HepG2 (cell line): ENCODE results near the gene L1CAM. TPM values are rescaled to one million over a fixed set of nuclear protein-coding genes. Genes with fewer than 3 reads are reported as not detected.

Experiments
- ATAC-seq: fragments of 200-7000 bp; cut with Tn5 transposase; 3 replicates; pipeline ENCODE4 v1.9.1; 2020; ENCODE audit warnings: mild to moderate bottlenecking, moderate library complexity
- BruUV-seq: library from RNA; stranded (reverse); fragments of 400-500 nt; replicated peaks from 2 replicates; lab custom pipeline; 2021; lab: Mats Ljungman, UMichigan
- CTCF ChIA-PET: fragments of 300-600 bp; formaldehyde crosslinking; extraction: SDS; loops from one replicate; lab custom pipeline; 2021; ENCODE audit warnings: low total read pairs, inconsistent platforms, low intra/inter-chr PET ratio; lab: Yijun Ruan, JAX
- POLR2A ChIA-PET: fragments of 350-600 bp; sonication (Branson Sonifier 250); formaldehyde crosslinking; loops from one replicate; lab custom pipeline; 2020; ENCODE audit warnings: antibody characterized with exemption, inconsistent platforms; lab: Yijun Ruan, JAX
- DNase-seq: peaks from one replicate; pipeline ENCODE4 v3.0.0-alpha.2; 2015; ENCODE audit warnings: low spot score
- FAIRE-seq: peaks from 3 replicates; lab custom pipeline; 2011; peaks lifted over from hg19 to GRCh38; lab: Jason Lieb, UNC
- H2AFZ ChIP-seq: one replicate; pipeline ENCODE4 v1.6.1; 2011; ENCODE audit warnings: low read length, inconsistent platforms
- H3K27ac ChIP-seq: fragments of 300-600 bp; 3 replicates; pipeline ENCODE4 v1.8.0; 2011; ENCODE audit warnings: mixed run types, mild to moderate bottlenecking, mixed read lengths, low read length, inconsistent platforms; ENCODE audit not compliant: insufficient read depth; ENCODE audit errors: extremely low read length
- H3K27me3 ChIP-seq, 2 experiments: fragments of 200-600 bp in 1 of 2; 2 replicates in 1 of 2; 3 replicates in 1 of 2; pipeline versions ENCODE4 v1.6.0 to v1.8.0; 2011; ENCODE audit warnings: low read length in 2 of 2, mild to moderate bottlenecking in 2 of 2, moderate library complexity in 2 of 2, inconsistent platforms in 1 of 2; ENCODE audit not compliant: insufficient read depth in 2 of 2, control insufficient read depth in 1 of 2
- H3K36me3 ChIP-seq, 2 experiments: fragments of 200-600 bp in 1 of 2; replicated peaks in 1 of 2; 2 replicates in 1 of 2; 3 replicates in 1 of 2; pipeline versions ENCODE4 v1.5.1 to v1.8.0; 2011; ENCODE audit warnings: low read length in 2 of 2, inconsistent platforms in 1 of 2; ENCODE audit not compliant: insufficient read depth in 2 of 2, control insufficient read depth in 1 of 2
- H3K4me1 ChIP-seq: 2 replicates; pipeline ENCODE4 v1.5.1; 2012; ENCODE audit warnings: low read length, inconsistent platforms; ENCODE audit not compliant: insufficient read depth
- H3K4me2 ChIP-seq: 2 replicates; pipeline ENCODE4 v1.6.0; 2011; ENCODE audit warnings: low read depth, low read length, inconsistent platforms
- H3K4me3 ChIP-seq, 3 experiments: fragments of 200-600 bp in 1 of 3; sonication (generic), shearing (Covaris generic) in 1 of 3; replicated peaks in 1 of 3; 2 replicates each; pipeline ENCODE4 v1.5.1; 2011 to 2016; ENCODE audit warnings: low read length in 3 of 3, inconsistent platforms in 2 of 3, low read depth in 2 of 3, mild to moderate bottlenecking in 2 of 3, control low read depth in 1 of 3, mixed read lengths in 1 of 3; ENCODE audit not compliant: insufficient read depth in 1 of 3
- H3K79me2 ChIP-seq: one replicate; pipeline ENCODE4 v1.6.1; 2011; ENCODE audit warnings: low read length, inconsistent platforms; ENCODE audit not compliant: insufficient read depth
- H3K9ac ChIP-seq: 2 replicates; pipeline ENCODE4 v1.6.0; 2011; ENCODE audit warnings: mild to moderate bottlenecking, low read depth, low read length, inconsistent platforms; ENCODE audit not compliant: insufficient read depth
- H3K9me3 ChIP-seq: 2 replicates; pipeline ENCODE4 v1.5.1; 2012; ENCODE audit warnings: mild to moderate bottlenecking, low read length
- H4K20me1 ChIP-seq: 2 replicates; pipeline ENCODE4 v1.6.0; 2011; ENCODE audit warnings: inconsistent platforms, mild to moderate bottlenecking, low read length, moderate library complexity; ENCODE audit not compliant: insufficient read depth
- CHD2 ChIP-seq: IDR thresholded peaks from 2 replicates; pipeline ENCODE4 v1.6.1; 2011; ENCODE audit warnings: low read depth, low read length, improper control_type of control experiment
- NCOR1 ChIP-seq: fragments of 200-600 bp; sonication (generic); IDR thresholded peaks from 2 replicates; pipeline ENCODE4 v1.7.0; 2017; ENCODE audit warnings: antibody characterized with exemption, low read length, borderline replicate concordance
- NFE2L2 ChIP-seq: fragments of 150-350 bp; IDR thresholded peaks from 2 replicates; pipeline ENCODE4 v1.6.1; 2014; ENCODE audit warnings: low read length
- NR3C1 ChIP-seq: sonication (generic); formaldehyde crosslinking; IDR thresholded peaks from 2 replicates; pipeline ENCODE4 v1.4.0; 2020; ENCODE audit warnings: missing genetic modification reagents
- RBM39 ChIP-seq: fragments of 200-400 bp; formaldehyde crosslinking; IDR thresholded peaks from one replicate; pipeline ENCODE4 v1.6.1; 2018; ENCODE audit warnings: antibody characterized with exemption, mild to moderate bottlenecking, low read depth, low read length; ENCODE audit not compliant: poor library complexity, severe bottlenecking
- ZNF3 ChIP-seq: IDR thresholded peaks from 2 replicates; pipeline ENCODE4 v1.7.0; 2017; ENCODE audit warnings: inconsistent platforms
- ZNF329 ChIP-seq: sonication (generic); formaldehyde crosslinking; IDR thresholded peaks from 2 replicates; pipeline ENCODE4 v1.9.0; 2021; ENCODE audit warnings: low read depth, mild to moderate bottlenecking, missing genetic modification reagents
- ZNF672 ChIP-seq: sonication (generic); formaldehyde crosslinking; IDR thresholded peaks from 2 replicates; pipeline ENCODE4 v1.8.1; 2022; ENCODE audit warnings: missing genetic modification reagents
- whole genome bisulfite sequencing: methylation state at CpG from one replicate; pipeline ENCODE4 v1.1.6; 2017; ENCODE audit warnings: low lambda C conversion rate; 5-methylcytosine and 5-hydroxymethylcytosine counted together
- in situ Hi-C: cut with HindIII; loops from 2 replicates; pipeline ENCODE4 v1.10.0; 2017; ENCODE audit warnings: low pct_unique_long_range_greater_than_20kb; ENCODE audit not compliant: extremely low pct_ligation_motif_present
- intact Hi-C: fragments of 100-400 bp; cut with micrococcal nuclease; formaldehyde crosslinking; loops from one replicate; pipeline ENCODE4 v1.10.0; 2022; ENCODE audit not compliant: unreplicated experiment
- polyA plus RNA-seq, 8 experiments: library from polyadenylated mRNA; depleted of rRNA in 3 of 8; stranded (reverse) in 7 of 8; unstranded in 1 of 8; fragments of >200 nt; fragmentation: Illumina TruSeq in 4 of 8; extraction: Trizol in 4 of 8; gene quantifications; 2 replicates each; pipeline versions ENCODE4 v1.2.1 to v1.2.3, GENCODE V29; 2011 to 2016; ENCODE audit warnings: low read depth in 4 of 8, missing spikeins in 1 of 8, mixed read lengths in 1 of 8; ENCODE audit not compliant: insufficient read depth in 1 of 8
- total RNA-seq, 5 experiments: library from RNA; depleted of rRNA; stranded (reverse); fragments of >200 nt; fragmentation: Illumina TruSeq; extraction: Trizol; gene quantifications; 2 replicates each; pipeline ENCODE4 v1.2.3, GENCODE V29; 2016; ENCODE audit warnings: low read depth in 1 of 5
- TF ChIP-seq, protein P1 (sequence below): sonication (generic); formaldehyde crosslinking; IDR thresholded peaks from 2 replicates; pipeline ENCODE4 v1.4.0; 2020; ENCODE audit warnings: mild to moderate bottlenecking, missing genetic modification reagents
- TF ChIP-seq, protein P2 (sequence below): sonication (generic); formaldehyde crosslinking; IDR thresholded peaks from 2 replicates; pipeline ENCODE4 v1.4.0; 2020; ENCODE audit warnings: missing genetic modification reagents
- TF ChIP-seq, protein P3 (sequence below): sonication (generic); formaldehyde crosslinking; IDR thresholded peaks from 2 replicates; pipeline ENCODE4 v1.4.0; 2020; ENCODE audit warnings: mild to moderate bottlenecking, missing genetic modification reagents
- TF ChIP-seq, protein P4 (sequence below): IDR thresholded peaks from 2 replicates; pipeline ENCODE4 v1.6.1; 2016; ENCODE audit warnings: low read depth

Gene L1CAM
- total and polyA plus RNA-seq, 2 of the 13 experiments (the other 11 are each of a cell fraction or from before 2014, with no cell fraction given): 1.4 to 2.0 TPM

DNA sequence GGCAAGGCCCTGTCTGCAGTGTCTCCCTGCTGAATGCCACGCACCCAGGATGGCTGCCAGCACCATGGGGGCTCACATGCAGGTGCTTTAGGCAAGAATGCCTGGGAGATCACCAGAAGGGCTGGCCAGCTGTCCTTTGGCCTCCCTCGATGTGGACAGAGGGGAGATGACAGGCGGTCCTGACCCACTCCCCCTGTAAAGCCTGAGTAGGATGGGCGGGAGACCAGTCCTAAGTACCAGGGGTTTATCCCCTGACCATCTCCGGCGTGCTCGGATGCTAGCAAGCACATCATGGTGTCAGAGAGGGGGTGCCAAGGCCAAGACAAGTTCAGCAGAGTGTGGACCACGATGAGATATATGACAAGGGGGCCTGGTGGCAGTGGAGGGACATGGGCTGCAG, 60.9 kb downstream of the L1CAM start:
- H3K9ac ChIP-seq: no peak overlapping the region
- no TSS peak for BruUV-seq
- H3K27me3 ChIP-seq: peaks cover 3 to 37% of the 10 kb centered on the region in 2 experiments; a peak in 4 of 5 replicates
- no peaks in the 10 kb centered on the region for H3K36me3 ChIP-seq
- FAIRE-seq (no peak), DNase-seq (no peak), ATAC-seq (no peak)
- in situ Hi-C loops: no loop called here
- WGBS: no CpG with 5 or more reads among the region's 8 CpGs
- H3K79me2 ChIP-seq: no peaks in the 10 kb centered on the region
- no peaks in the 10 kb centered on the region for H3K9me3 ChIP-seq
- CTCF ChIA-PET: no interaction called here
- no peak overlapping the region for H3K27ac ChIP-seq
- H3K4me1 ChIP-seq: no peaks in the 10 kb centered on the region
- intact Hi-C loops: no loop called here
- H3K4me3 ChIP-seq: no peak overlapping the region
- POLR2A ChIA-PET: no interaction called here
- H3K4me2 ChIP-seq: no peak overlapping the region
- no peaks in the 10 kb centered on the region for H4K20me1 ChIP-seq
- H2AFZ ChIP-seq: no peak overlapping the region
- TF ChIP-seq CHD2 (no peak), NCOR1 (no peak), ZNF329 (CRISPR knock-in tag) (no peak), NR3C1 (CRISPR knock-in tag) (no peak), ZNF672 (no peak), RBM39 (no peak), NFE2L2 (no peak), ZNF3 (CRISPR knock-in tag) (no peak)
- TF ChIP-seq, protein P1, sequence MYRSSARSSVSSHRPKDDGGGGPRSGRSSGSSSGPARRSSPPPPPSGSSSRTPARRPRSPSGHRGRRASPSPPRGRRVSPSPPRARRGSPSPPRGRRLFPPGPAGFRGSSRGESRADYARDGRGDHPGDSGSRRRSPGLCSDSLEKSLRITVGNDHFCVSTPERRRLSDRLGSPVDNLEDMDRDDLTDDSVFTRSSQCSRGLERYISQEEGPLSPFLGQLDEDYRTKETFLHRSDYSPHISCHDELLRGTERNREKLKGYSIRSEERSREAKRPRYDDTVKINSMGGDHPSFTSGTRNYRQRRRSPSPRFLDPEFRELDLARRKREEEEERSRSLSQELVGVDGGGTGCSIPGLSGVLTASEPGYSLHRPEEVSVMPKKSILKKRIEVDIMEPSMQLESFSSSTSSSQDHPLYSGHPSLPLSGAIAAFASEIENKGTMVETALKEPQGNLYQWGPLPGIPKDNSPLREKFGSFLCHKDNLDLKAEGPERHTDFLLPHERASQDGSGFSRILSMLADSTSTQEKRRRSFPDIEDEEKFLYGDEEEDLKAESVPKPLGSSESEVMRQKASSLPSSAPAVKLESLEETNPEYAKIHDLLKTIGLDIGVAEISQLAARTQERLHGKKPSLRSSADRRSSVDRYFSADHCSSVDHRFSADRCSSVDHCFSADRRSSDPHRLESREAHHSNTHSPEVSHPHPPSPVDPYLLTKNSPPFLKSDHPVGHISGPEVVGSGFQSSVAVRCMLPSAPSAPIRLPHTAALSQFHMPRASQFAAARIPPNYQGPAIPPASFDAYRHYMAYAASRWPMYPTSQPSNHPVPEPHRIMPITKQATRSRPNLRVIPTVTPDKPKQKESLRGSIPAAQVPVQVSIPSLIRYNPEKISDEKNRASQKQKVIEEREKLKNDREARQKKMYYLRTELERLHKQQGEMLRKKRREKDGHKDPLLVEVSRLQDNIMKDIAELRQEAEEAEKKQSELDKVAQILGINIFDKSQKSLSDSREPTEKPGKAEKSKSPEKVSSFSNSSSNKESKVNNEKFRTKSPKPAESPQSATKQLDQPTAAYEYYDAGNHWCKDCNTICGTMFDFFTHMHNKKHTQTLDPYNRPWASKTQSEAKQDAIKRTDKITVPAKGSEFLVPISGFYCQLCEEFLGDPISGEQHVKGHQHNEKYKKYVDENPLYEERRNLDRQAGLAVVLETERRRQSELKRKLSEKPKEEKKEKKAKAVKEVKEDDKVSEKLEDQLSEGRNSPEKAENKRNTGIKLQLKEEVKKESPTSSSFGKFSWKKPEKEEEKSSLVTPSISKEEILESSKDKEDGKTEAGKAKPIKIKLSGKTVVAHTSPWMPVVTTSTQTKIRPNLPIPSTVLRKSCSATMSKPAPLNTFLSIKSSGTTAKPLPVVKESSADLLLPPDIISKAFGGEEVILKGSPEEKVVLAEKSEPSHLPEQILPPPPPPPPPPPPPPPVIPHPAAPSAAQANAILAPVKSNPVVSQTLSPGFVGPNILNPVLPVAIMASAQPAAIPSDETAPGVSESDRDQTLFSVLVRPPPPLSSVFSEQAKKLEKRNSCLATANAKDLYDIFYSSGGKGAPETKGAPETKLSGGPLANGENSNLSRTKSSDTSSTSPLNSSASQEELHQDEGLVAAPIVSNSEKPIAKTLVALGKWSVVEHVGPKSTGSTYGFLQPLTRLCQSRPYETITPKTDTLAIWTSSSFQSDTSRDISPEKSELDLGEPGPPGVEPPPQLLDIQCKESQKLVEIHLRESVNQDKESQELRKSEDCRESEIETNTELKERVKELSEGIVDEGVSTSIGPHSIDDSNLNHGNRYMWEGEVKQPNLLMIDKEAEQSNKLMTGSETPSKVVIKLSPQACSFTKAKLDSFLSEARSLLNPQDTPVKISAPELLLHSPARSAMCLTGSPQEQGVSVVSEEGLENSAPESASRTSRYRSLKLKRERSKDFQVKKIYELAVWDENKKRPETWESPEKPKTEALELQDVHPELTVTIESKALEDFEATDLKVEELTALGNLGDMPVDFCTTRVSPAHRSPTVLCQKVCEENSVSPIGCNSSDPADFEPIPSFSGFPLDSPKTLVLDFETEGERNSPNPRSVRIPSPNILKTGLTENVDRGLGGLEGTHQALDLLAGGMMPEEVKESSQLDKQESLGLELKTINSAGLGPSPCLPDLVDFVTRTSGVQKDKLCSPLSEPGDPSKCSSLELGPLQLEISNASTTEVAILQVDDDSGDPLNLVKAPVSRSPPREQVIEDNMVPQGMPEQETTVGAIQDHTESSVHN (CRISPR knock-in tag): no peak
- TF ChIP-seq, protein P2, sequence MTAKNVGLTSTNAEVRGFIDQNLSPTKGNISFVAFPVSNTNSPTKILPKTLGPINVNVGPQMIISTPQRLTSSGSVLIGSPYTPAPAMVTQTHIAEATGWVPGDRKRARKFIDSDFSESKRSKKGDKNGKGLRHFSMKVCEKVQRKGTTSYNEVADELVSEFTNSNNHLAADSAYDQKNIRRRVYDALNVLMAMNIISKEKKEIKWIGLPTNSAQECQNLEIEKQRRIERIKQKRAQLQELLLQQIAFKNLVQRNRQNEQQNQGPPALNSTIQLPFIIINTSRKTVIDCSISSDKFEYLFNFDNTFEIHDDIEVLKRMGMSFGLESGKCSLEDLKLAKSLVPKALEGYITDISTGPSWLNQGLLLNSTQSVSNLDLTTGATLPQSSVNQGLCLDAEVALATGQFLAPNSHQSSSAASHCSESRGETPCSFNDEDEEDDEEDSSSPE (CRISPR knock-in tag): no peak
- TF ChIP-seq, protein P3, sequence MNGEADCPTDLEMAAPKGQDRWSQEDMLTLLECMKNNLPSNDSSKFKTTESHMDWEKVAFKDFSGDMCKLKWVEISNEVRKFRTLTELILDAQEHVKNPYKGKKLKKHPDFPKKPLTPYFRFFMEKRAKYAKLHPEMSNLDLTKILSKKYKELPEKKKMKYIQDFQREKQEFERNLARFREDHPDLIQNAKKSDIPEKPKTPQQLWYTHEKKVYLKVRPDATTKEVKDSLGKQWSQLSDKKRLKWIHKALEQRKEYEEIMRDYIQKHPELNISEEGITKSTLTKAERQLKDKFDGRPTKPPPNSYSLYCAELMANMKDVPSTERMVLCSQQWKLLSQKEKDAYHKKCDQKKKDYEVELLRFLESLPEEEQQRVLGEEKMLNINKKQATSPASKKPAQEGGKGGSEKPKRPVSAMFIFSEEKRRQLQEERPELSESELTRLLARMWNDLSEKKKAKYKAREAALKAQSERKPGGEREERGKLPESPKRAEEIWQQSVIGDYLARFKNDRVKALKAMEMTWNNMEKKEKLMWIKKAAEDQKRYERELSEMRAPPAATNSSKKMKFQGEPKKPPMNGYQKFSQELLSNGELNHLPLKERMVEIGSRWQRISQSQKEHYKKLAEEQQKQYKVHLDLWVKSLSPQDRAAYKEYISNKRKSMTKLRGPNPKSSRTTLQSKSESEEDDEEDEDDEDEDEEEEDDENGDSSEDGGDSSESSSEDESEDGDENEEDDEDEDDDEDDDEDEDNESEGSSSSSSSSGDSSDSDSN (CRISPR knock-in tag): no peak
- TF ChIP-seq, protein P4, sequence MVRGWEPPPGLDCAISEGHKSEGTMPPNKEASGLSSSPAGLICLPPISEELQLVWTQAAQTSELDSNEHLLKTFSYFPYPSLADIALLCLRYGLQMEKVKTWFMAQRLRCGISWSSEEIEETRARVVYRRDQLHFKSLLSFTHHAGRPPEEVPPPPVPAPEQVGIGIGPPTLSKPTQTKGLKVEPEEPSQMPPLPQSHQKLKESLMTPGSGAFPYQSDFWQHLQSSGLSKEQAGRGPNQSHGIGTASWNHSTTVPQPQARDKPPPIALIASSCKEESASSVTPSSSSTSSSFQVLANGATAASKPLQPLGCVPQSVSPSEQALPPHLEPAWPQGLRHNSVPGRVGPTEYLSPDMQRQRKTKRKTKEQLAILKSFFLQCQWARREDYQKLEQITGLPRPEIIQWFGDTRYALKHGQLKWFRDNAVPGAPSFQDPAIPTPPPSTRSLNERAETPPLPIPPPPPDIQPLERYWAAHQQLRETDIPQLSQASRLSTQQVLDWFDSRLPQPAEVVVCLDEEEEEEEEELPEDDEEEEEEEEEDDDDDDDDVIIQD: no peak
